Left lobe of liver (tissue), 2 donors: ENCODE results near the gene BCAM. TPM values are rescaled to one million over a fixed set of nuclear protein-coding genes. Genes with fewer than 3 reads are reported as not detected.
"Not testable (repeated sequence)": the region's sequence is repeated elsewhere in the genome, so short reads cannot be mapped to it uniquely, and the experiment has no call there.

ENCODE experiments used
- ATAC-seq: fragments of 200-7000 bp; cut with Tn5 transposase; one replicate; pipeline ENCODE4 v1.9.1; 2020; ENCODE audit warnings: mild to moderate bottlenecking, moderate library complexity
- DNase-seq: peaks from one replicate; pipeline ENCODE4 v3.0.0-alpha.2; 2020; ENCODE audit warnings: low spot score
- total RNA-seq: library from RNA; stranded (reverse); gene quantifications from one replicate; pipeline ENCODE4 v1.2.1, GENCODE V29; 2021
- donor health status: DM: no; HTN: no; CAD: no; lungs with moderate emphysema.
- donor health status: DM: no; HTN: yes; CAD: no.

Gene BCAM
- total RNA-seq: 40.7 TPM

GRCh38 chr19:44808463-44809371 is at the start of gene BCAM:
Gene BCAM (plus strand): TSS chr19:44809103. CDS start chr19:44809125, 22 bp downstream.
- ATAC-seq: peak; percentile 72
- DNase-seq: peak; percentile 83

DNA sequence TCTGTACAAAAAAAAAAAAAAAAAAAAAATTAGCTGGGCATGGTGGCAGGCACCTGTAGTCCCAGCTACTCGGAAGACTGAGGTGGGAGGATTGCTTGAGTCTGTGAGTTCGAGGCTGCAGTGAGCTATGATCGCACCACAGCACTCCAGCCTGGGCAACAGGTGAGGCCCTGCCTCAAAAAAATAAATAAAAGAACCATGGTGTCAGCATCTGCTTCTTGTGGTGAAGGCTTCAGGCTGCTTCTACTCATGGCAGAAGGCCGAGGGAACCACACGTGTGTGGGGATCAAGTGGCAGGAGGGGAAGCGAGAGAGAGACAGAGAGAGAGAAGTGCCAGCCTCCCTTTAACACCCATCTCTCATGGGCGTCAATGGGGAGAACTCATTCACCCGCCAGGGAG is 46.9 kb upstream of the BCAM start:
- no peak for ATAC-seq
- DNase-seq: no peak

GRCh38 chr19:44765033-44765948 is 43.6 kb upstream of the BCAM start:
- peak; percentile 44 for ATAC-seq
- DNase-seq: no peak

DNA sequence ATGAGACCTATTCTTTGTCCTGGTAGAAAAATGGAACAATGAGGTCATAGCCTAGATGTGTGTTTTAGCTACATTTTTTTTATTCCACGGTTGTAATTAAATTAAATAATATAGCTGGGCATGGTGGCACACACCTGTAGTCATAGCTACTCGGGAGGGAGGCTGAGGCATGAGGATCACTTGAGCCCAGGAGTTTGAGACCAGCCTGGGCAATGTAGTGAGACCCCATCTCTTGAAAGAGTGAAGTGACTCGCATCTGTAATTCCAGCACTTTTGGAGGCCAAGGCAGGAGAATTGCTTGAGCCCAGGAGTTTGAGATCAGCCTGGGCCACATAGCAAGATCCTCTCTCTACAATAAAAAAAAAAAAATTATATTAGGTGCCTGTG is 43.0 kb upstream of the BCAM start:
- no peak for ATAC-seq
- no peak for DNase-seq

DNA sequence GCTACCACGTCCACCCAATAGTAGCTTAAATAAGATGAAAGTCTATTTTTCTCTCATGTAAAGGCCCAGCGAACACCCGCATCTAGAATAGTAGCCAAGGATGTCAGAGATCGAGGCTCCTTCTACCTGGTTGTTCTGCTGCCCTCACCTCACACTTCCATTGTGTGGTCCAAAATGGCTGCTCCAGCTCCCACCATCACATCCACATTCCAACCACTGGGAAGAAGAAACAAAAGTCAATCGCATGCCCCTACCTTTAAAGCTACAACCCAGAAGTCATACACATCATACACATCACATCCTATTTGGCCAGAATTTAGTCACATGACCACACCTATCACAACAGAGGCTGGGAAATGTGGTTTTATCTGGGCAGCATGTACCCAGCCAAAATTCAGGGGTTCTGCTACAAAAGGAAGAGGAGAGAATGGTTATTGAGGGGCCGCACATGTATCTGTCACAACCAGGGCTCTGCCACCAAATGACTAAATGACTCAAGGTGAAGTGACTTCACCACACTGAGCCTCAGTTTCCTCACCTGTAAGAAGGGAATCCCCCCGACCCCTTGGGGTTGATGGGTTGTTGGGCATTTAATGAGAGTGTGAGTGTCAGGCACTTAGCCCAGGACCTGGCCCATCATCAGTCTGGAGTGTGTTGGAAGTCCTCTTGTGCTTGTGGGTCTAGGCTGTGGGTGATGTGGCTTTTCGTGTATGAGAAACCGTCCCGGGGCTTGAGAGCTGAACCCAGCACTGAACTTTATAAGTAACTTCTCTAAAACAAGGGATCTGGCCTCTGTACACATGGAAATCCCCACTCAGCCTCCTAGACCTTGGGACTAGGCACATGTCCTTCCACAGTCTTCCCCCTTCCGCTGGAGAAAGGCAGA is 41.4 kb upstream of the BCAM start:
- no peak for DNase-seq
- ATAC-seq: no peak

GRCh38 chr19:44770550-44771257 is 38.2 kb upstream of the BCAM start:
- ATAC-seq: peak; percentile 97
- peak; percentile 95 for DNase-seq

- DNase-seq, ATAC-seq: not testable (repeated sequence)
Observed at GRCh38 chr19:44772144-44772543, 36.8 kb upstream of the BCAM start.

- DNase-seq (no peak), ATAC-seq (no peak)
Observed at GRCh38 chr19:44772959-44773358, 35.9 kb upstream of the BCAM start.

DNA sequence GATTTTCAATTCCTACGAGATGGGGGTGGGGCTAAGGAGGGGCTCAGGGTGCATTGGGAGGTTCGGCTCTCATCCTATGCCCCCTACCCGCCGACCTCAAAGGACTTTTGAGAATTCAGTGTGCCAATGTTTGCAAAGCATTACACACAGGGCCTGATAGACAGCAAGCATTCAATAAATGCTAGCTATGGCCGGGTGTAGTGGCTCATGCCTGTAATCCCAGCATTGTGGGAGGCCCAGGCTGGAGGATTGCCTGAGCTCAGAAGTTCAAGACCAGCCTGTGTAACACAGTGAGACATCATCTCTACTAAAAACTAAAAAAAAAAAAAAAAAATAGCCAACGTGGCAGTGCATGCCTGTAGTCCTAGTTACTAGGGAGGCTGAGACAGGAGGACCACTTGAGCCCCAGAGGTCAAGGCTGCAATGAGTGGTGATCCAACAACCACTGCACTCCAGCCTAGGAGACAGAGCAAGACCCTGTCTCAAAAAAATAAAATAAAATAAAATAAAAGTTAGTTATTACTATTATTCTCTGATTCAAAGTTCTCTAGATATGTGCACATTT is 33.1 kb upstream of the BCAM start:
- DNase-seq: no peak
- ATAC-seq: no peak

GRCh38 chr19:44776402-44777096 is 32.4 kb upstream of the BCAM start:
- no peak for ATAC-seq
- no peak for DNase-seq

DNA sequence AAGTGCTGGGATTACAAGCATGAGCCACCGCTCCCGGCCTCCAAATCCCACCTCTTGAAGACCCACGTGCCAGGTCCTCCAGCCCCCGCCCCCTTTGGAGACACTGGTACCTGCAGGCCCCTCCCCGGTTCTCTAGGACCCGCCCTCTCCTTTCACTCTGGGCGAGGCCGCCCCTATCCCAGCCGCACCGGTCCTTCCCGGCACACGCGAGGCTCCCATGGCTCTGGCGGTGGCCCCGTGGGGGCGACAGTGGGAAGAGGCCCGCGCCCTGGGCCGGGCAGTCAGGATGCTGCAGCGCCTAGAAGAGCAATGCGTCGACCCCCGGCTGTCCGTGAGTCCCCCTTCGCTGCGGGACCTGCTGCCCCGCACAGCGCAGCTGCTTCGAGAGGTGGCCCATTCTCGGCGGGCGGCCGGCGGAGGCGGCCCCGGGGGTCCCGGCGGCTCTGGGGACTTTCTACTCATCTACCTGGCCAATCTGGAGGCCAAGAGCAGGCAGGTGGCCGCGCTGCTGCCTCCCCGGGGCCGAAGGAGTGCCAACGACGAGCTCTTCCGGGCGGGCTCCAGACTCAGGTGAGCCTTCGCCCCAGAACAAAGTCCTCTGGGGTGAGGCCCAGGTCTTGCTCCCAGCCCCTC is 31.1 kb upstream of the BCAM start, which contains the start of gene CBLC:
Gene CBLC, plus strand, starts transcription at position 176 of the 633 bp plus-strand sequence. Its CDS starts 42 bp downstream, at position 218.
- DNase-seq (peak; percentile 89), ATAC-seq (peak; percentile 91)

GRCh38 chr19:44779150-44779549 is 29.8 kb upstream of the BCAM start:
- ATAC-seq: no peak
- no peak for DNase-seq

- not testable (repeated sequence) for DNase-seq, ATAC-seq
Observed at GRCh38 chr19:44781694-44782093, 27.2 kb upstream of the BCAM start.

- DNase-seq (no peak), ATAC-seq (no peak)
Observed at GRCh38 chr19:44782729-44783128, 26.2 kb upstream of the BCAM start.

- no peak for ATAC-seq
Observed at GRCh38 chr19:44783545-44783944, 25.4 kb upstream of the BCAM start.

DNA sequence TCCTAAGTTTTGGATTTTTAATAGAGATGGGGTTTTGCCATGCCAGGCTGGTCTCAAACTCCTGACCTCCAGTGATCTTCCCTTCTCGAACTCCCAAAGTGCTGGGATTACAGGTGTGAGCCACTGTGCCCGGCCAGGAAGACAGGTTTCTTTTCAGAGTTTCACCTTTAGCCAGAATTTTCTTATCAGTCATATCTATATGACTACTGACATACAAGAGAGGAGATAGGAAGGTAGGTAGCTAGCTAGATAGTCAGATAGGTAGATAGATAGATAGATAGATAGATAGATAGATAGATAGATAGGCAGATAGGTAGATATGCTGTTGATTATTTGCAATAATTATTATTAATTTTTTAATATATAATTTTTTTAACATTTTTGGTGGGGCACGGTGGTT is 23.6 kb upstream of the BCAM start:
- ATAC-seq: no peak
- no peak for DNase-seq

More at GRCh38 chr19:44783545-44783944, 25.4 kb upstream of the BCAM start:
- no peak for DNase-seq

DNA sequence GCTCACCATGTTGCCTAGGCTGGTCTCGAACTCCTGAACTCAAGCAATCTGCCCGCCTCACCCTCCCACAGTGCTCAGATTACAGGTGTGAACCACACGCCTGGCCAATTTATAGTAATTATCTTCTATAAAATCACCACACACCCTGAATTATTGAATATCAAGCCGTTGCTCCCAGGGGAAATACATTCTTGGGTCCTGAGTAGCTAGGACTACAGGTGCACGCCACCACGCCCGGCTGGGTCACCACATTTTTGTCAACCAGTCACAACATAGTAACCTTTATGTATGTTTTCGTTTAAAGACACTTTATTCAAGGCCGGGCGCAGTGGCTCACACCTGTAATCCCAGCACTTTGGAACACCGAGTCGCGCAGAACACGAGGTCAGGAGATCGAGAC is 22.9 kb upstream of the BCAM start:
- DNase-seq (no peak), ATAC-seq (no peak)

DNA sequence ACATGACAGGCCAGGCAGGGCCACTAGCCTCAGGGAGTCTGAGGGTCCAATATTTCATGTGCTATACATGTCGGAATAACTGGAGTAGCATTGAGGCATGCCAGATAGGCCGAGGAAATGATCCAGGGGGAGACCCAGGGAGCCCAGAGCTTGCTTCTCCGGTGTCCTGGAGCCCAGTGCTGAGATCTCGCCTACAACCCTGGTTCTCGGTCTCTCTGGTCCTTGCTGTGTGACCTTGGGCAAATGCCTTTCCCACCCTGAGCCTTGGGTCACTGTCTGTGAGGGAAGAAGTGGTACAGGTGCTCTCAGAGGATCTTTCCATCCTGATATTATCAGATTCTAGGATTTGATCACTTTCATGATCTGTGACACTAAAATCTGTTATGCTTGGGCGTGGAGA is 19.9 kb upstream of the BCAM start:
- no peak for ATAC-seq
- DNase-seq: no peak
